ENCODE data around the gene PHTF1.

DNA sequence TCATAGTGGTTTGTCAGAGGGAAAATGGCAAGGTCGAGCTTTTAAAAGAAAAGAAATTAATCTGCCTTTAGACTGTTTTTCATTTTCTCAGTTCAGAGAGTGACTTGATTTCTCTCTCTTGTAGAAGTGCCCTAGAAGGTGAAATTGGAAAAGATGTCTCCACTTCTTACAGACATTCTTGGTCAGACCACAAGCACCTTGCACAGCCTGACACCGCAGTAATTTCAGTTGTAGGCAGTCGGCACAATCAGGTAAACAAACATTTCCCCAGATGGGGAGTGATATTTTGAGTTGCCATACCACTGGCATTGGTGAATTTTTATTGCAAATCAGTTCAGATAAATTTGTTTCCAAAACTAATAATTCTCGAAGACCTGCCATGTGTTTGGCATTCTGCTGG is 86.8 kb downstream of the PHTF1 start:
- TF ChIP-seq, protein P1, sequence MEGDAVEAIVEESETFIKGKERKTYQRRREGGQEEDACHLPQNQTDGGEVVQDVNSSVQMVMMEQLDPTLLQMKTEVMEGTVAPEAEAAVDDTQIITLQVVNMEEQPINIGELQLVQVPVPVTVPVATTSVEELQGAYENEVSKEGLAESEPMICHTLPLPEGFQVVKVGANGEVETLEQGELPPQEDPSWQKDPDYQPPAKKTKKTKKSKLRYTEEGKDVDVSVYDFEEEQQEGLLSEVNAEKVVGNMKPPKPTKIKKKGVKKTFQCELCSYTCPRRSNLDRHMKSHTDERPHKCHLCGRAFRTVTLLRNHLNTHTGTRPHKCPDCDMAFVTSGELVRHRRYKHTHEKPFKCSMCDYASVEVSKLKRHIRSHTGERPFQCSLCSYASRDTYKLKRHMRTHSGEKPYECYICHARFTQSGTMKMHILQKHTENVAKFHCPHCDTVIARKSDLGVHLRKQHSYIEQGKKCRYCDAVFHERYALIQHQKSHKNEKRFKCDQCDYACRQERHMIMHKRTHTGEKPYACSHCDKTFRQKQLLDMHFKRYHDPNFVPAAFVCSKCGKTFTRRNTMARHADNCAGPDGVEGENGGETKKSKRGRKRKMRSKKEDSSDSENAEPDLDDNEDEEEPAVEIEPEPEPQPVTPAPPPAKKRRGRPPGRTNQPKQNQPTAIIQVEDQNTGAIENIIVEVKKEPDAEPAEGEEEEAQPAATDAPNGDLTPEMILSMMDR (IDR thresholded peaks at IDR 0.05): no peak
- TF ChIP-seq EZH2 (IDR thresholded peaks at IDR 0.05; ENCODE audit: borderline replicate concordance, insufficient read depth, low read depth, low read length, poor library complexity, severe bottlenecking): no peak
